GM12864 (cell line): Measurements from ENCODE around the gene DENND6B.

Experiments
- DNase-seq: peaks from one replicate; pipeline ENCODE4 v3.0.0-alpha.2; 2011; ENCODE audit warnings: low read depth
- H3K4me3 ChIP-seq: 2 replicates; pipeline ENCODE4 v1.5.1; 2011; ENCODE audit warnings: mild to moderate bottlenecking, low read depth, low read length, control low read depth
- CTCF ChIP-seq: IDR thresholded peaks from 2 replicates; pipeline ENCODE4 v1.5.1; 2011; ENCODE audit warnings: low read depth, mild to moderate bottlenecking, moderate library complexity, low read length, control low read depth, inconsistent platforms; ENCODE audit errors: missing control alignments

DENND6B gene

DNA sequence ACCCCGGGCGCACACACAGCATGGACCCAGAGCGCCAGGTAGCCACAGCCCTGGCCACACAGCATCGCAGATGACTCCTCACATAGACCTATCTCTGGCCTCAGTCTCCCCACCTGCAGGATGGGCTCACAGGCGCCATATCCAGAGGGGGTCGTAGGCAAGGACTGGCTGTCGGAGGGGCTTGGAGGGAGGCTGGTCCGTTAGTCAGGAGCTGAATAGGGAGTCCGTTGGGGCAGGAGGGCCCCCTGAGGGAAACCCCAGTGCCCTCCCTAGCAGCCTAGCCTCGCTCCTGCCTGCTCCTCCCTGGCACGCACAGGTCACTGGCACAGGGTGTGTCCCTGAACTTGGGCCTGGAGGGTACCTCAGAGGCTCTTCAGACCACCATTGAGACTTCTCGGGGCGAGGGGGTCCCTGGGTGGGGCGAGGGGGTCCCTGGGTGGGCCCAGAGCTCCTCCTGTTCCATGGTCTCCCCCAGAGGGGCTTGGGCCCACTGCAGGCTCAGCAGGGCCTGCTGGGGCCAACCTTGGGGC lies 21.4 kb downstream of the DENND6B start:
- no peak for TF ChIP-seq CTCF
- DNase-seq, result no peak
- peak overlapping the region; percentile 71 for H3K4me3 ChIP-seq

GRCh38 chr22:50304528-50305392 lies 22.1 kb downstream of the DENND6B start:
- no peak for DNase-seq
- peak overlapping the region; percentile 71 for H3K4me3 ChIP-seq
- no peak for TF ChIP-seq CTCF

DNA sequence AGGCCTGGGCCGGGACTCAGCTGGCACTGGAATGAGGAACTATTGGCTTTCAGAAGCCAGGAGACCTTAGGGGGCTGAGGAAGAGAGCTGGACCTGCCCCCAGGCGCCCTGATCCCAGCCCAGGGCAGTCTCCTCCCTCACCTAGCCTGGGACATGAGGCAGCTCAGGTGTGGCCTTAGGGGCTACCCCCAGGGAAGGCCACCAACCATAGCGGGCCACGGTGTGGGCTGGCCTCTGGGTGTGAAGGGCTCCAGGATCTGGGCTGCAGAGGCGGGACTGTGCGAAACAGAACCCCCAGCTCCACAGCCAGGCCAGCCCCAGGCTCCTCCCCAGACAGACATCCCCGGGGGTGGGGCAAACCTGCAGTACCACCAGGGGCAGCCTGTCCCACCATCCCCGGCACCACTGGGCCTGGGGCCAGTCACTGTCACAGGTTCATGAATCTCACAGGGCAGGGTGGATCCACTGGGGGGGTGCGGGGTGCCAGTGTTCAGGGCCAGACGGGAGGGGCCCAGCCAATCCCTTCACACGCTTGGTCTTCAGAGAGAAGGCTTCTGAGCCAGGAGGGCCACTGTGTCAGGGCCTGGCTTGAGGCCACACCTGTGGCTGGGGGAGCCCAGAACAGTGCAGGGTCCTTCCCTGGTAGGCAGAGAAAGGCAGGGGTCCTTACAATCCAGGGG lies 22.8 kb downstream of the DENND6B start:
- TF ChIP-seq CTCF, result peak; percentile 8
- H3K4me3 ChIP-seq, result peak overlapping the region; percentile 19
- no peak for DNase-seq

GRCh38 chr22:50303515-50303847 lies 23.3 kb downstream of the DENND6B start:
- H3K4me3 ChIP-seq, result no peak overlapping the region
- no peak for TF ChIP-seq CTCF
- no peak for DNase-seq

DNA sequence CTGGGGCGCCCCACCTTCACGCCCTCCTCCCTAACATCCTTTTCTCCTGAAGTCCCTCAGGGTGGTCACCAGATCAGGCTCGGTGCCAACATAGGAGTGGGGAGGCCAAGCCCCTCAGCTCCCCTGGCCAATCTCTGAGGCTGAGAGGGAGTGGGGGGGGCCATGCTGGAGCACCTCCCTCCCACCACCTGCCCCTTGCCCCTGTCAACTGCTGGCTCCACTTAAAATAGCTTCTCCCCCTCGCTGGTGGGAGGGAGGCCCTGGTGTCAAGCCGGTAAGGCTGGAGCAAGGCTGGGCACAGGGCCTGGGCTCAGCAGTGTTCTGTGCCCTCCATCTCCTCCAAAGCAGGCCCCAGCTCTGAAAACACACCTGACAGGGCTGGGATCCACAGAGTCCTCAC lies 24.2 kb downstream of the DENND6B start:
- no peak for DNase-seq
- H3K4me3 ChIP-seq, result no peak overlapping the region
- TF ChIP-seq CTCF, result no peak

GRCh38 chr22:50302041-50302541 lies 24.7 kb downstream of the DENND6B start:
- TF ChIP-seq CTCF, result no peak
- no peak overlapping the region; the same call in 1 of the 2 replicates for H3K4me3 ChIP-seq
- no peak for DNase-seq
